Thyroid gland (tissue), 4 donors: Measurements from ENCODE around the gene GCN1. TPM values are rescaled to one million over a fixed set of nuclear protein-coding genes. Genes with fewer than 3 reads are reported as not detected.

ENCODE experiments used
- DNase-seq, 2 donors: peaks; one replicate each; pipeline ENCODE4 v3.0.0-alpha.2; 2019
- H3K27ac ChIP-seq, 3 donors: fragments of 200-600 bp; sonication (generic); 1 replicate in 2 of 3; 2 replicates in 1 of 3; pipeline ENCODE4 v1.5.1; 2016 to 2019; ENCODE audit warnings: mild to moderate bottlenecking in 1 of 3, moderate library complexity in 1 of 3
- H3K27me3 ChIP-seq: fragments of 200-600 bp; sonication (generic); one replicate; pipeline ENCODE4 v1.5.1; 2019
- H3K36me3 ChIP-seq, 2 donors: fragments of 200-600 bp; sonication (generic); one replicate each; pipeline ENCODE4 v1.5.1; 2016 to 2019
- H3K4me1 ChIP-seq, 2 donors: fragments of 200-600 bp; sonication (generic); one replicate each; pipeline ENCODE4 v1.5.1; 2017 to 2019
- H3K4me3 ChIP-seq, 3 donors: fragments of 200-600 bp; sonication (generic); replicated peaks in 1 of 3; 1 replicate in 2 of 3; 2 replicates in 1 of 3; pipeline ENCODE4 v1.5.1; 2016; ENCODE audit warnings: mild to moderate bottlenecking in 1 of 3
- H3K9me3 ChIP-seq: fragments of 200-600 bp; sonication (generic); one replicate; pipeline ENCODE4 v1.5.1; 2017
- POLR2A ChIP-seq, 2 donors: fragments of 450-650 bp; IDR thresholded peaks; one replicate each; pipeline ENCODE4 v1.6.1; 2017; ENCODE audit warnings: antibody characterized with exemption in 2 of 2, mild to moderate bottlenecking in 2 of 2, moderate library complexity in 1 of 2
- WGBS, 2 donors: methylation state at CpG; one replicate each; pipeline ENCODE4 v1.1.5; 2017; 5-methylcytosine and 5-hydroxymethylcytosine counted together
- intact Hi-C: fragments of 100-400 bp; cut with DNase I; formaldehyde crosslinking; loops from one replicate; pipeline ENCODE4 v1.15.1; 2023
- total RNA-seq, 4 donors: library from RNA; depleted of rRNA; stranded (reverse); fragments of >200 nt; gene quantifications; one replicate each; pipeline ENCODE4 v1.2.3, GENCODE V29; 2016
- TF ChIP-seq, protein P1 (sequence below), 6 experiments: fragments of 200-600 bp in 3 of 6; fragments of 450-650 bp in 3 of 6; sonication (generic) in 3 of 6; IDR thresholded peaks; one replicate each; pipeline ENCODE4 v1.5.1; 2016 to 2019; ENCODE audit warnings: antibody characterized with exemption in 6 of 6, mild to moderate bottlenecking in 2 of 6, inconsistent platforms in 1 of 6, moderate library complexity in 1 of 6

Gene GCN1
- total RNA-seq, 4 donors from 2014 or later, result 44.6 to 111 (median 73.6) TPM

GRCh38 chr12:120090206-120090605 lies 104.3 kb downstream of the GCN1 start:
- DNase-seq, result no peak
- Histone ChIP-seq H3K27ac (no peak overlapping the region), H3K27me3 (no peaks in the 10 kb centered on the region), H3K4me3 (no peak overlapping the region), H3K9me3 (no peaks in the 10 kb centered on the region), H3K4me1 (peaks cover 14% of the 10 kb centered on the region in 2 donors), H3K36me3 (peaks cover 0 to 8% of the 10 kb centered on the region in 2 donors)
- intact Hi-C loops, result no loop called here
- TF ChIP-seq, protein P1, sequence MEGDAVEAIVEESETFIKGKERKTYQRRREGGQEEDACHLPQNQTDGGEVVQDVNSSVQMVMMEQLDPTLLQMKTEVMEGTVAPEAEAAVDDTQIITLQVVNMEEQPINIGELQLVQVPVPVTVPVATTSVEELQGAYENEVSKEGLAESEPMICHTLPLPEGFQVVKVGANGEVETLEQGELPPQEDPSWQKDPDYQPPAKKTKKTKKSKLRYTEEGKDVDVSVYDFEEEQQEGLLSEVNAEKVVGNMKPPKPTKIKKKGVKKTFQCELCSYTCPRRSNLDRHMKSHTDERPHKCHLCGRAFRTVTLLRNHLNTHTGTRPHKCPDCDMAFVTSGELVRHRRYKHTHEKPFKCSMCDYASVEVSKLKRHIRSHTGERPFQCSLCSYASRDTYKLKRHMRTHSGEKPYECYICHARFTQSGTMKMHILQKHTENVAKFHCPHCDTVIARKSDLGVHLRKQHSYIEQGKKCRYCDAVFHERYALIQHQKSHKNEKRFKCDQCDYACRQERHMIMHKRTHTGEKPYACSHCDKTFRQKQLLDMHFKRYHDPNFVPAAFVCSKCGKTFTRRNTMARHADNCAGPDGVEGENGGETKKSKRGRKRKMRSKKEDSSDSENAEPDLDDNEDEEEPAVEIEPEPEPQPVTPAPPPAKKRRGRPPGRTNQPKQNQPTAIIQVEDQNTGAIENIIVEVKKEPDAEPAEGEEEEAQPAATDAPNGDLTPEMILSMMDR (IDR thresholded peaks at IDR 0.05), result no peak
- TF ChIP-seq POLR2A (IDR thresholded peaks at IDR 0.05), result no peak
- 87 to 100% methylated on average over 1 to 3 of the region's 3 CpGs for WGBS, 2 donors

DNA sequence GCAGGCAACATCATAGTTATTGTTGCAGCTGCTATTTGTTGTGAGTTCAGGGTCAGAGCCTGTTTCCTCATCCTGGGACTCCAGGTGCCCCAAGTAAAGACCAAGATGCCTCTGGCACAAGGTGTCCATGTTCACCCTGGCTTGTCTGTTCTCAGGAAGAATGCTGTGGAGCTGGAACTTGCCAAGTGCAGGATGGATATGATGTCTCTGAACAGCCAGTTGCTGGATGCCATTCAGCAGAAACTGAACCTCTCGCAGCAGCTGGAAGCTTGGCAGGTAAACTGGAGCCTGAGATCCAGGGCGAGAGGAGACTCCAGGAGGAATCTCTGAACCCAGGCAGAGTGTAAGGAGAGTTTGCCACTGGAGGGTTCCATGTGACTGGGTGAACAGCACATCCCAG lies 104.7 kb downstream of the GCN1 start:
- no peaks in the 10 kb centered on the region for H3K27me3 ChIP-seq
- intact Hi-C loops, result loop anchor here (5.0 kb wide), 1 partner anchor 102 kb away; the partner anchor contains the start of gene BICDL1
- DNase-seq, result no peak
- no peak for TF ChIP-seq POLR2A (IDR thresholded peaks at IDR 0.05)
- TF ChIP-seq, protein P1 (IDR thresholded peaks at IDR 0.05), result no peak
- WGBS, 2 donors, result 79 to 100% methylated on average over 2 of the region's 2 CpGs
- no peak overlapping the region for H3K4me3 ChIP-seq
- H3K36me3 ChIP-seq, result peaks cover 0 to 8% of the 10 kb centered on the region in 2 donors
- H3K27ac ChIP-seq, result no peak overlapping the region
- H3K4me1 ChIP-seq, result peaks cover 14% of the 10 kb centered on the region in 2 donors
- no peaks in the 10 kb centered on the region for H3K9me3 ChIP-seq

GRCh38 chr12:120089105-120089504 lies 105.4 kb downstream of the GCN1 start:
- intact Hi-C loops, result loop anchor here (5.0 kb wide), 1 partner anchor 102 kb away; the partner anchor contains the start of gene BICDL1

DNA sequence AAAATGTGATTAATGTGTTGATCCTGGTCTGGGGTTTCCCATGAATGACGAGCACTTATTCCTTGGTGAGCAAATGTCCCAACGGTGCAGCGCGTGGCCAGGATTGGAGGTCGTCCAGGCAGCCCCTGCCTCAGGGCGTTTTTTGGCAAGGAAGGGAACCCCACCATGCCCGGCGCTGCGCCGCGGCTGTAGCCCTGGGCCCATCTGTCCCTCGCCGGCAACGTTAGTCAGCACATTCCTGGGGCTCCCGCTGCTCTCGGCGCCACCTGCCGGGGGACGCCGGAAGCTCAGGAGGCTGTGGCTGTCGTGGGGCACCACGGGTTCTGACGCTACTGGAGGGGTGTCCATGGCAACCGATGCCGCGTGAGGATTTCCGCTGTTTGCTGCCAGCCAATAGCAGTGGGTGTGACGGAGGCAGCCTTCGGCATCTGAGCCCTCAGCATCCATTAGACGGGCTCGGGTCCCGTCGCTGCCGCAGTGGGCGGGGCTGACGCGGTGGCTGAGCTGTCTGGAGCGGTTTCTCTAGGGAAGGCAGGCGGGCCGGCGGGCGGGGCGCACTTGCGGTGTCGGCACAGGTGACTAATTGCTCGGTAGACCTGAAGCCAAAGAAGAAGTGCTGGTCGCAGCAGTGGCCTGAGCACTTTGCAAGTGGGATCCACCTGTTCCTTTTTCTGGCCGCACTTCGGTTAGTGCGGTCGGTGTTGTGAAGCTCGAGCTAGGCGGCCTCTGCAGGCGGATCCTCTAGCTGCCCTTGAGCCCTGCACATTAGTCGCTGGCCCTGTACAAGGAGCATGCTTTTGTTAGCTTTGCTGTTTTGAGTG lies 107.5 kb downstream of the GCN1 start:
- 1 to 2% methylated on average over 19 to 33 of the region's 55 CpGs for WGBS, 2 donors
- Histone ChIP-seq H3K4me3 (peak overlapping the region in 1 of 3 donors; percentile 21), H3K27ac (peak overlapping the region; percentile 78 to 89 (median 83)), H3K27me3 (no peaks in the 10 kb centered on the region), H3K9me3 (no peaks in the 10 kb centered on the region), H3K36me3 (no peaks in the 10 kb centered on the region), H3K4me1 (peaks cover 14% of the 10 kb centered on the region in 2 donors)
- DNase-seq, result peak; percentile 99
- intact Hi-C loops, result loop anchor here (5.0 kb wide), 1 partner anchor 100 kb away; the partner anchor contains the start of gene BICDL1
- peak in 1 of 2 donors; percentile 62 for TF ChIP-seq POLR2A (IDR thresholded peaks at IDR 0.05)
- TF ChIP-seq, protein P1 (IDR thresholded peaks at IDR 0.05), result peak; percentile 79 to 99 (median 98)

More at GRCh38 chr12:120089105-120089504, 105.4 kb downstream of the GCN1 start:
- TF ChIP-seq POLR2A (IDR thresholded peaks at IDR 0.05), result no peak
- TF ChIP-seq, protein P1 (IDR thresholded peaks at IDR 0.05), result no peak
- Histone ChIP-seq H3K4me1 (peaks cover 14% of the 10 kb centered on the region in 2 donors), H3K4me3 (no peak overlapping the region), H3K27me3 (no peaks in the 10 kb centered on the region), H3K9me3 (no peaks in the 10 kb centered on the region), H3K27ac (no peak overlapping the region), H3K36me3 (peaks cover 0 to 2% of the 10 kb centered on the region in 2 donors)
- DNase-seq, result no peak
- WGBS, 2 donors, result 36 to 45% methylated on average over 8 of the region's 8 CpGs
